CD4-positive, CD25-positive, alpha-beta regulatory T cell (primary cell): ENCODE results near the gene LRRC8C. TPM values are rescaled to one million over a fixed set of nuclear protein-coding genes. Genes with fewer than 3 reads are reported as not detected.
"Not testable (repeated sequence)": the region's sequence is repeated elsewhere in the genome, so short reads cannot be mapped to it uniquely, and the experiment has no call there.

Experiments
- ATAC-seq, 2 donors: fragments of 150-1000 bp; cut with Tn5 transposase; one replicate each; pipeline ENCODE4 v1.10.0; 2021; ENCODE audit warnings: low read depth in 2 of 2, moderate number of reproducible peaks in 2 of 2, moderate library complexity in 1 of 2
- DNase-seq, 3 donors: peaks; one replicate each; pipeline versions ENCODE4 v3.0.0 to v3.0.0-alpha.2; 2012 to 2022; ENCODE audit warnings: mixed read lengths in 1 of 3
- H3K27ac ChIP-seq: one replicate; pipeline ENCODE4 v1.7.0; 2013; ENCODE audit warnings: mild to moderate bottlenecking, low read length; ENCODE audit not compliant: insufficient read depth, poor library complexity, severe bottlenecking
- H3K27me3 ChIP-seq: one replicate; pipeline ENCODE4 v1.7.0; 2013; ENCODE audit warnings: low read length; ENCODE audit not compliant: control insufficient read depth, insufficient read depth
- H3K36me3 ChIP-seq: one replicate; pipeline ENCODE4 v1.7.0; 2013; ENCODE audit warnings: mild to moderate bottlenecking, low read length, moderate library complexity; ENCODE audit not compliant: control insufficient read depth, insufficient read depth
- H3K4me1 ChIP-seq: 2 replicates; pipeline ENCODE4 v1.7.0; 2013; ENCODE audit warnings: mild to moderate bottlenecking, low read length; ENCODE audit not compliant: insufficient read depth, control insufficient read depth, poor library complexity, severe bottlenecking
- H3K4me3 ChIP-seq: one replicate; pipeline ENCODE4 v1.7.0; 2013; ENCODE audit warnings: low read depth, mild to moderate bottlenecking, low read length, moderate library complexity
- H3K9me3 ChIP-seq, 2 experiments: 1 replicate in 1 of 2; 2 replicates in 1 of 2; pipeline ENCODE4 v1.7.0; 2013; ENCODE audit warnings: low read length in 2 of 2, mild to moderate bottlenecking in 1 of 2, moderate library complexity in 1 of 2; ENCODE audit not compliant: control insufficient read depth in 2 of 2
- H3K27ac Mint-ChIP-seq, 3 donors: one replicate each; pipeline ENCODE4 v1.8.0; 2020 to 2022; ENCODE audit warnings: mild to moderate bottlenecking in 3 of 3, mixed read lengths in 3 of 3, moderate library complexity in 2 of 3
- H3K27me3 Mint-ChIP-seq: one replicate; pipeline ENCODE4 v1.8.0; 2022; ENCODE audit warnings: mild to moderate bottlenecking, mixed read lengths
- H3K36me3 Mint-ChIP-seq: one replicate; pipeline ENCODE4 v1.8.0; 2020; ENCODE audit warnings: mixed read lengths
- H3K4me1 Mint-ChIP-seq, 4 donors: one replicate each; pipeline ENCODE4 v1.8.0; 2020 to 2022; ENCODE audit warnings: mixed read lengths in 4 of 4, mild to moderate bottlenecking in 1 of 4
- H3K4me3 Mint-ChIP-seq, 4 donors: one replicate each; pipeline ENCODE4 v1.8.0; 2020 to 2022; ENCODE audit warnings: mild to moderate bottlenecking in 4 of 4, mixed read lengths in 4 of 4, moderate library complexity in 3 of 4
- H3K9me3 Mint-ChIP-seq, 7 donors: one replicate each; pipeline ENCODE4 v1.8.0; 2020 to 2022; ENCODE audit warnings: mixed read lengths in 7 of 7, mild to moderate bottlenecking in 3 of 7, moderate library complexity in 2 of 7
- polyA plus RNA-seq, 4 donors: library from polyadenylated mRNA; unstranded; fragments of 300-500 nt; fragmentation: Illumina TruSeq; gene quantifications; one replicate each; pipeline ENCODE4 v1.2.3, GENCODE V29; 2021
- total RNA-seq: library from RNA; stranded (reverse); gene quantifications from one replicate; pipeline ENCODE4 v1.2.3, GENCODE V29; 2022

Gene LRRC8C
- total and polyA plus RNA-seq, 5 donors from 2014 or later = 22.8 to 70.4 (median 24.9) TPM

GRCh38 chr1:89699451-89699986, 66.6 kb downstream of the LRRC8C start:
- peak overlapping the region; percentile 64 for H3K27ac ChIP-seq
- Mint-ChIP-seq H3K4me1 (peaks cover 46 to 95% (median 76%) of the 10 kb centered on the region in 4 donors), H3K4me3 (peak overlapping the region; percentile 53 to 85 (median 80)), H3K27ac (peak overlapping the region; percentile 88 to 99 (median 92)), H3K27me3 (no peaks in the 10 kb centered on the region), H3K9me3 (peaks cover 0 to 2% (median 0%) of the 10 kb centered on the region in 7 donors), H3K36me3 (peaks cover 44% of the 10 kb centered on the region)
- peaks cover 88% of the 10 kb centered on the region for H3K4me1 ChIP-seq
- peaks cover 10% of the 10 kb centered on the region for H3K36me3 ChIP-seq
- no peaks in the 10 kb centered on the region for H3K9me3 ChIP-seq
- H3K27me3 ChIP-seq = no peaks in the 10 kb centered on the region
- peak in 1 of 3 donors; percentile 52 for DNase-seq
- H3K4me3 ChIP-seq = peak overlapping the region; percentile 73
- ATAC-seq = no peak

GRCh38 chr1:89701746-89702241, 68.9 kb downstream of the LRRC8C start:
- H3K4me3 ChIP-seq = no peak overlapping the region
- H3K27ac ChIP-seq = peak overlapping the region; percentile 34
- Mint-ChIP-seq H3K4me1 (peaks cover 34 to 85% (median 69%) of the 10 kb centered on the region in 4 donors), H3K27me3 (no peaks in the 10 kb centered on the region), H3K36me3 (peaks cover 45% of the 10 kb centered on the region), H3K9me3 (peaks cover 0 to 3% (median 0%) of the 10 kb centered on the region in 7 donors), H3K4me3 (peak overlapping the region in 3 of 4 donors; percentile 9 to 56 (median 26)), H3K27ac (peak overlapping the region; percentile 88 to 93 (median 92))
- no peaks in the 10 kb centered on the region for H3K27me3 ChIP-seq
- DNase-seq (no peak), ATAC-seq (no peak)
- H3K9me3 ChIP-seq = no peaks in the 10 kb centered on the region
- peaks cover 72% of the 10 kb centered on the region for H3K4me1 ChIP-seq
- peaks cover 8% of the 10 kb centered on the region for H3K36me3 ChIP-seq

- DNase-seq = no peak
- Mint-ChIP-seq H3K27me3 (no peaks in the 10 kb centered on the region), H3K36me3 (peaks cover 39% of the 10 kb centered on the region), H3K4me1 (peaks cover 36 to 85% (median 64%) of the 10 kb centered on the region in 4 donors), H3K4me3 (peak overlapping the region in 1 of 4 donors; percentile 5), H3K9me3 (peaks cover 0 to 3% (median 0%) of the 10 kb centered on the region in 7 donors), H3K27ac (peak overlapping the region in 1 of 3 donors; percentile 65)
- ATAC-seq = no peak
- Histone ChIP-seq H3K36me3 (peaks cover 8% of the 10 kb centered on the region), H3K27ac (no peak overlapping the region), H3K9me3 (no peaks in the 10 kb centered on the region), H3K4me3 (peak overlapping the region; percentile 17), H3K4me1 (peaks cover 65% of the 10 kb centered on the region), H3K27me3 (no peaks in the 10 kb centered on the region)
These were observed 69.7 kb downstream of the LRRC8C start for GRCh38 chr1:89702520-89703045.

GRCh38 chr1:89703469-89703868, 70.5 kb downstream of the LRRC8C start:
- Mint-ChIP-seq H3K9me3 (peaks cover 0 to 3% (median 0%) of the 10 kb centered on the region in 7 donors), H3K27ac (peak overlapping the region in 2 of 3 donors; percentile 80 to 83), H3K27me3 (no peaks in the 10 kb centered on the region), H3K4me1 (peaks cover 38 to 84% (median 62%) of the 10 kb centered on the region in 4 donors), H3K36me3 (peaks cover 48% of the 10 kb centered on the region), H3K4me3 (no peak overlapping the region)
- H3K27me3 ChIP-seq = no peaks in the 10 kb centered on the region
- ATAC-seq = no peak
- H3K36me3 ChIP-seq = peaks cover 16% of the 10 kb centered on the region
- DNase-seq = no peak
- H3K4me1 ChIP-seq = peaks cover 56% of the 10 kb centered on the region
- no peaks in the 10 kb centered on the region for H3K9me3 ChIP-seq
- H3K27ac ChIP-seq = no peak overlapping the region
- H3K4me3 ChIP-seq = no peak overlapping the region

- no peak overlapping the region for H3K4me3 ChIP-seq
- no peaks in the 10 kb centered on the region for H3K27me3 ChIP-seq
- H3K36me3 Mint-ChIP-seq = peaks cover 54% of the 10 kb centered on the region
- H3K9me3 Mint-ChIP-seq = peaks cover 0 to 3% (median 0%) of the 10 kb centered on the region in 7 donors
- DNase-seq (no peak), ATAC-seq (no peak)
- H3K9me3 ChIP-seq = no peaks in the 10 kb centered on the region
- peaks cover 50% of the 10 kb centered on the region for H3K4me1 ChIP-seq
- peaks cover 37 to 78% (median 62%) of the 10 kb centered on the region in 4 donors for H3K4me1 Mint-ChIP-seq
- H3K27me3 Mint-ChIP-seq = no peaks in the 10 kb centered on the region
- H3K36me3 ChIP-seq = peaks cover 21% of the 10 kb centered on the region
- H3K27ac Mint-ChIP-seq = peak overlapping the region in 2 of 3 donors; percentile 33 to 80
- no peak overlapping the region for H3K27ac ChIP-seq
- H3K4me3 Mint-ChIP-seq = no peak overlapping the region
These were observed 71.1 kb downstream of the LRRC8C start for GRCh38 chr1:89704014-89704413.

- not testable (repeated sequence) for ATAC-seq, H3K4me3 ChIP-seq, H3K4me3 Mint-ChIP-seq, H3K27ac ChIP-seq, H3K9me3 ChIP-seq, H3K27me3 ChIP-seq, H3K9me3 Mint-ChIP-seq, DNase-seq, H3K27me3 Mint-ChIP-seq
- peaks cover 42% of the 10 kb centered on the region for H3K4me1 ChIP-seq
- peaks cover 25% of the 10 kb centered on the region for H3K36me3 ChIP-seq
- Mint-ChIP-seq H3K36me3 (peaks cover 53% of the 10 kb centered on the region), H3K4me1 (peaks cover 29 to 70% (median 54%) of the 10 kb centered on the region in 4 donors), H3K27ac (peak overlapping the region in 1 of 3 donors; percentile 80)
These were observed 72.0 kb downstream of the LRRC8C start for GRCh38 chr1:89704885-89705284.

- H3K9me3 Mint-ChIP-seq = peaks cover 0 to 3% (median 0%) of the 10 kb centered on the region in 7 donors
- peak overlapping the region in 1 of 4 donors; percentile 36 for H3K4me3 Mint-ChIP-seq
- peak overlapping the region in 1 of 3 donors; percentile 8 for H3K27ac Mint-ChIP-seq
- H3K27ac ChIP-seq = no peak overlapping the region
- H3K36me3 ChIP-seq = peaks cover 31% of the 10 kb centered on the region
- H3K4me1 ChIP-seq = peaks cover 33% of the 10 kb centered on the region
- H3K27me3 Mint-ChIP-seq = no peaks in the 10 kb centered on the region
- ATAC-seq = no peak
- H3K4me1 Mint-ChIP-seq = peaks cover 25 to 68% (median 45%) of the 10 kb centered on the region in 4 donors
- H3K36me3 Mint-ChIP-seq = peaks cover 50% of the 10 kb centered on the region
- H3K4me3 ChIP-seq = no peak overlapping the region
- no peak for DNase-seq
- H3K9me3 ChIP-seq = no peaks in the 10 kb centered on the region
- H3K27me3 ChIP-seq = no peaks in the 10 kb centered on the region
These were observed 73.2 kb downstream of the LRRC8C start for GRCh38 chr1:89705901-89706699.
